Hematopoietic multipotent progenitor cell treated with erythropoietin and hydrocortisone succinate and interleukin-3 and kit ligand, for 4 days (in vitro differentiated cells): ENCODE measurements around the gene NBPF1.
A peak's percentile ranks its signal among the peaks of the same experiment; 100 is the strongest.
"Not testable (repeated sequence)": the region's sequence is repeated elsewhere in the genome, so short reads cannot be mapped to it uniquely, and the experiment has no call there.

ENCODE experiments used
- DNase-seq: peaks from one replicate; pipeline ENCODE4 v3.0.0-alpha.2; 2015

Gene NBPF1

DNA sequence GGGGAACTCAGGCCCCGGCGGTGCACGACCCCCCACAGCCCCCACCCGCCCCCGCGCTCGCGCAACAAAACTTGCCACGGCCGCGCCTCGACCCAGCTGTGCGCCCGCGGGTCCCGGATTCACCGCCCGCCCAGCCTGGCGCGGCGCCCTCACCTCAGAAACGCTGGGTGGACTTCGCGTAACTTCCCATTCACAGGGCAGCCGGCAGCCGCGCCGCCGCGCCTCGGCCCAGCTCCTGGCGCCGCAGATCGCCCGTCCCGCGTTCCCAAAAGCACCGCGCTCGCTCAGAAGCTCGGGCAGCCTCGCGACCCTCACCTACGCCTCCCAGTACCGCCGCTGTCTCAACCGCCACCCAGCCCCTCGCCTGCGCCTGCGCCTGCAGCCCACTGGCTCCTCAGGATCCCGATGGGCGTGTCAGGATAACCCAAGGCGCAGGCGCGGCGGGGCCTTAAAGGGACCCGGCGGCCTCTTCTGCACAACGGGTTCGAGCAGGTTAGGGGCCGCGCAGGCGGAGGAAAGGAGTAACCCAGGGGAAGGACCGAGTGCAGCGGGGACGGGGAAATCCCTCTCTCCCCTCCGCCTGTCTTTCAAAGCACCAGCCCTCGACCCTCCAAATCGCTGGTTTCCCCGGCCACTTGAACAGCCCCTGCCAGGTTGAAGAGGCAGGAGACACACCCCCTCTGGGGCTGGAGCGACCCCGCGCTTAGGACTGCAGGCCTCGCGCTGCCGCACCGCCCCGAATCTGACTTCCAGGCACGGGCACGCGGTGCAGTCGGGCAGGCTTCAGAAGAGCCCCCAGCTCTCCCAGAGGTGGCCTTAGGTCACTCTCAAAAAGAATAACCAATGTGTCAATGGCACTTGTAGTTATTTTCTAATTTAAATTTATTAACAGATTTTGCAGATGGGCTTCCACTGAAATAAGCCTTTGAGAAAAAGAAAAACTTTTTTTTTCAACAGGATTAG lies at the start of gene NBPF1:
NBPF1 (minus strand) TSS at position 380 of the 963 bp plus-strand sequence.
- DNase-seq: peak; percentile 97

GRCh38 chr1:16658234-16658633 lies 44.9 kb upstream of the NBPF1 start:
- not testable (repeated sequence) for DNase-seq

DNA sequence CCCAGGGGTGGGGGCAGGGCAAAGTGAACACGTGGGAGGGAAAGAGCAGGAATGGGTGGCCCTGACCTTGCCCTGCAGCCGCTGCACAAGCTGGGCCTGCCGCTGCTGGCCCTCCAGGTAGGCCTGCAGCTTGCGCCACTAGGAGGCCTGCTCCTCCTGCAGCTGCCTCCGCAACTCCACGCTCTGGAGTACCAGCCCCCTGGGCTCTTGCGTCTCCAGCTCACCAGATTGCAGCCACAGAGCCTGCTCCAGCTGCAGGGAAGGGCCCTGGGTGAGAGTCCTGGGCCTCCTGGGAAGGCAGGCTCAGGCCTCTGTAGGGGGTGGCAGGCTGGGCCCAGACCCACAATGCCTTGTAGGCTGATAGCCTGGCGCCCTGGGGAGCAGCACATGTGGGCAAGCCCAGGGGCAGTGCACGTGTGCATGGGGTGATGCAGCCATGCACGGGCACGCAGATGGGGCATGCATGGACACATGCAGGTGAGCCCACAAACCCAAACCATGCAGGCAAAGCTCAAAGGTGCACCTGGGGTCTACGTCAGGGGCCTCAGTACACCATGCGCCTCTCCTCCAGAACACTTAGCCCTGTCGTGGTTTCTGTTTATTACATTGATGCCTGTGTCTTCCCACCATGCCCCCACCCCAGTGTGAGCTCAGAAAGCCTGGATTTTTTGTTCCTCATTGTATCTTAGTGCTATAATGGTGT lies 43.8 kb upstream of the NBPF1 start:
- DNase-seq: not testable (repeated sequence)

DNA sequence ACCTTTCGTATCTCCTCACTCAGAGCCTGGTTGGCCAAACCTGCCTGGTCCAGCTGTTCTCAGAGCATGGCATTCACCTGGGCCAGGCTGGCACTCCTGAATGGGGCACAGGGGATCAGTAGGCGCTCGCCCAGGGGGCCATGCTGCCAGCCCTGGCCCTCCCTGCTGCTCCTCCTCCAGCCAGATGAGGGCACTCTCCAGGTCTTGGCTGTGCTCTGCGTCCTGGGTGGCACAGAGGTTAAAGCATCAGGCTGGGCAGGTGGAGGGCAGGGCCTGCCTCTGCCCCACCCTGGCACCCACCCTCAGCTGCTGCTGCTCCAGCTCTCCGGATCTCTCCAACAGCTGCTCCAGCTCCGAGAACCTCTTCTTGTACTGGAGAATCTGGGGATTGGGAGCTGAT lies 43.2 kb upstream of the NBPF1 start:
- DNase-seq: not testable (repeated sequence)

- DNase-seq: not testable (repeated sequence)
Observed at GRCh38 chr1:16651560-16651959, 38.2 kb upstream of the NBPF1 start.

- DNase-seq: not testable (repeated sequence)
Observed at GRCh38 chr1:16649960-16650359, 36.6 kb upstream of the NBPF1 start.

DNA sequence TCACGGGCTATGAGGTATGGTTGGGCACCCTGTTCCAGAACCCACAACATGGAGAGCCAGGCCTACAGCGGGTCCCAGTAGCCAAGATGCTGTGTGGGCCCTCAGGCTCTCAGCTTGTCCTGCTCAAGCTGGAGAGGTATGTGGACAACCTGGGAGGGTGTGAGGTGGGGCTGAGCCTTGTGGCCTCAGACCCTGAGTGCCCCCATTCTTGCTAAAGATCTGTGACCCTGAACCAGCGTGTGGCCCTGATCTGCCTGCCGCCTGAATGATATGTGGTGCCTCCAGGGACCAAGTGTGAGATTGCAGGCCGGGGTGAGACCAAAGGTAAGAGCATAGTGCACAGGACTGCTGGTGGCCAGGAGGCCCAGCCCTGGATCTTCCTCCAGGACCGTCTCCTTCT lies 36.0 kb upstream of the NBPF1 start:
- DNase-seq: not testable (repeated sequence)

DNA sequence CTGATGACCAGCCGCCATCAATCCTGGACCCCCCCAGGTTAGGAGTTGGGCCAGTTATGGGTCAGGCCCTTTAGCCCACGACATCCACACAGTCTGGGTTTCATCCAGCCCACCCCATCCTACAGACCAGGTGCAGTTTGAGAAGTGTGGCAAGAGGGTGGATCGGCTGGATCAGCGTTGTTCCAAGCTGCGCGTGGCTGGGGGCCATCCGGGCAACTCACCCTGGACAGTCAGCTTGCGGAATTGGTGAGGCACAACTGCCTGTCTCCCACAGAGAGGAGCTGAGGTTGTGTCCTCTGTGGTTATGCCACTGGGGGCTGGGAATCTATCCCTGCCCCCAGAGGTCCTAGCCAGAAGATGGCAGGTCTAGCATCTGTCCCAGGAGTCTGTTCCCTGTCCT lies 35.4 kb upstream of the NBPF1 start:
- not testable (repeated sequence) for DNase-seq

GRCh38 chr1:16648250-16648649 lies 34.9 kb upstream of the NBPF1 start:
- not testable (repeated sequence) for DNase-seq

GRCh38 chr1:16647179-16648176 lies 34.1 kb upstream of the NBPF1 start:
- DNase-seq: not testable (repeated sequence)

DNA sequence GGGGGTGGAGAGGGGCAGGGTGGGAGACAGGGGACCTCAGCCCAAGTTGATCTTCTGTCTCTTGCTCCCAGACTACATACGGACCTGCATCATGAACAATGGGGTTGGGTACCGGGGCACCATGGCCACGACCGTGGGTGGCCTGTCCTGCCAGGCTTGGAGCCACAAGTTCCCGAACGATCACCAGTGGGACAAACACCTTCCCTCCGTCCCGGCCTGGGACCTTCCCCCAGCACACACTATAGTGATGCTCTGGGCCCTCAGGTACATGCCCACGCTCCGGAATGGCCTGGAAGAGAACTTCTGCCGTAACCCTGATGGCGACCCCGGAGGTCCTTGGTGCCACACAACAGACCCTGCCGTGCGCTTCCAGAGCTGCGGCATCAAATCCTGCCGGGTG lies 33.4 kb upstream of the NBPF1 start:
- not testable (repeated sequence) for DNase-seq

GRCh38 chr1:16646061-16646664 lies 32.8 kb upstream of the NBPF1 start:
- not testable (repeated sequence) for DNase-seq

DNA sequence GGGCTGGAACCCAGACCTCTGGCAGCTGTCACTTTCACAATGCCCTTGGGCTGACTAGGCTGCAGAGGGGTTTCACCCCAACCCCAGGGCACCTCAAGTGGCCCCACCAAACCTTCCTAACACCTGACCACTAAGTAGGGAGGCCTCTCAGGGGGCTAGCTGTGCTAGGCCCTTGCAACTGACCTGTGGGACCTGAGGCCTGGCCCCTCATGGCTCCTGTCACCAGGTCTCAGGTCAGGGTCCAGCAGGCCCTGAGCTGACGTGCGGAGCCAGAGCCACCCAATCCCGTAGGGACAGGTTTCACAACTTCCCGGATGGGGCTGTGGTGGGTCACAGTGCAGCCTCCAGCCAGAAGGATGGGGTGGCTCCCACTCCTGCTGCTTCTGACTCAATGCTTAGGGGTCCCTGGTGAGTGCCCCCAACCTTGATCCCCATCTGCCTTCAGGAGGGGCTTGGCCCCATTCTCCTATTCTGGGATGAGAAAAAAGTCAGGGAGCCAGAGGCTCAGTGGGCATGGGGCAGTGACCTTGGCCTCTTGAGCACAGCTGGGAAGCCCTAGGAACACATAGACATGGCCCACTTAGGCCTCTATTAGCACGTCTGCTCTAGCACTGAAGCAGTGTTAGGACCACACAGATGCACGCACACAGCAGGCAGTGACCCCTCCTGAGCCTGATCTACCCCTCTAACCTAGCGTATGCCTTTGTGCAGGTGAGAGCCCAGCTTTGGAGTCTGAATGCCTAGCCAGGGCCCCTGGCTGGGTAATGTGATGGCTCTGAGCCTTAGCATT lies 32.1 kb upstream of the NBPF1 start:
- DNase-seq: peak; percentile 34

DNA sequence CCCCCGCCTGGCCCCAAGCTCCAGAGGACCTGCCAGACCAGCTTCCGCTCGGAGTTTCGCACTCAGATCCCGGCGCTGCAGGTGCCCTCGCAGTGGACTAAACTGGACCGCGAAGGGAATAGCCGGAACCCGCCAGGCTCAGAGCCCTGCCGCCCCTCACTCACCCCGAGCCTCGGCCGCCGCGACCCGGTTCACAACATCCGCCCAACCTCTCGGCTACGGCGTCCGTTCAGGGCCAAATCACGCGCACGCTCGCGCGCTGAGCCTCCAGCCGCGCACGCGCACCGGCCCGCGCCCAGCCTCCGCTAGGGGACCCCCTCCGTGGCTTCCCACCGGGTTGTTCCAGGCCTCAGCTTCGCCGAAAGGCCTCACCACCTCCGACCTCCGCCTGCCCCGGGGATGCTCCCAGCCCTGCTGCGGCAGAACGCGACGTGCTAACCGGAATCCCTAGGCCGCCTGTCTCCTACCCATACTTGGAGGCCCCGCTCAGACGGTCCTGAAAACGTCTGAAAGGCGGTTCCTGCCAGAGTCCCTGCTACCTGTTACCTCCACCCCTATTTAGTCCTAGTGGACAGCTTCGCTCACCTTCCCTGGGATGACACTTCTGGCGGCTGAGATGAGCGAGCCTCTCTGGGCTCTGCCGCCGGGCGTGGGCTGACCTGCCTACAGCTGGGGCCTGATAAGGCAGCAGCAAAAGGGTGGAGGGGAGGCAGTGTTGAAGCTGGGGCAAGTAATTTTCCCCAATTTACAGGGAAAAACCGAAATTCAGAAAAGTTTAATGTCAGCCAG lies 31.3 kb upstream of the NBPF1 start:
- DNase-seq: peak; percentile 96

DNA sequence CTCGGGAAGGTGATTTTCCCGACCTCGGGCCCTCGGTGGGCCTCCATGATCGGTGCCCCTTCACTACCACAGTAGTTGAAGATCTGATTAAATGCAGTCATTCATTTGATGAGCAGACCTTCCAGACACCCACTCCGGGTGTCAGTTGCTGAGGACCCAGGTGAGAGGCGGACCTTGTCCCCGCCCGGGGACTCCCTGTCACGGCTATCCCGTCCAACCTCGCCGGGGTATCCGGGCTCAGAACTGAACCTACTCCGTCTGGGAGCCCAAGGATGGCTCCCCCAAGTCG lies 30.8 kb upstream of the NBPF1 start:
- no peak for DNase-seq

- DNase-seq: peak; percentile 90
Observed at GRCh38 chr1:16643476-16644192, 30.3 kb upstream of the NBPF1 start.

GRCh38 chr1:16643001-16643411 lies 29.6 kb upstream of the NBPF1 start:
- DNase-seq: not testable (repeated sequence)

GRCh38 chr1:16642025-16642966 lies 28.9 kb upstream of the NBPF1 start:
- DNase-seq: not testable (repeated sequence)
